PFSK-1 (cell line): ENCODE data around the gene CCDC170.

Experiments used
- POLR2AphosphoS5 ChIP-seq: IDR thresholded peaks from 2 replicates; pipeline ENCODE4 v1.6.1; 2012; ENCODE audit warnings: low read depth, mild to moderate bottlenecking, control low read depth, low read length, moderate library complexity
- REST ChIP-seq, 2 experiments: IDR thresholded peaks; 2 replicates each; pipeline versions ENCODE4 v1.6.1 to v1.8.0; 2011 to 2012; ENCODE audit warnings: low read depth in 2 of 2, low read length in 2 of 2, control low read depth in 1 of 2, inconsistent platforms in 1 of 2, mild to moderate bottlenecking in 1 of 2, moderate library complexity in 1 of 2; ENCODE audit not compliant: insufficient read depth in 1 of 2
- SIN3A ChIP-seq: IDR thresholded peaks from 2 replicates; pipeline ENCODE4 v1.6.1; 2012; ENCODE audit warnings: mild to moderate bottlenecking, low read length, moderate library complexity, borderline replicate concordance; ENCODE audit not compliant: insufficient read depth
- TAF1 ChIP-seq: IDR thresholded peaks from 2 replicates; pipeline ENCODE4 v1.6.1; 2012; ENCODE audit warnings: low read length, control low read depth, borderline replicate concordance; ENCODE audit not compliant: insufficient read depth

- TF ChIP-seq TAF1 (no peak), SIN3A (no peak), REST (IDR thresholded peaks at IDR 0.05; ENCODE audit: insufficient read depth in 1 of 2, low read depth in 2 of 2, low read length in 2 of 2) (no peak), POLR2AphosphoS5 (no peak)
Observed at GRCh38 chr6:151499551-151499950, 5.7 kb downstream of the CCDC170 start.
